ENCODE data around the gene MFSD8.

- TF ChIP-seq, protein P1, sequence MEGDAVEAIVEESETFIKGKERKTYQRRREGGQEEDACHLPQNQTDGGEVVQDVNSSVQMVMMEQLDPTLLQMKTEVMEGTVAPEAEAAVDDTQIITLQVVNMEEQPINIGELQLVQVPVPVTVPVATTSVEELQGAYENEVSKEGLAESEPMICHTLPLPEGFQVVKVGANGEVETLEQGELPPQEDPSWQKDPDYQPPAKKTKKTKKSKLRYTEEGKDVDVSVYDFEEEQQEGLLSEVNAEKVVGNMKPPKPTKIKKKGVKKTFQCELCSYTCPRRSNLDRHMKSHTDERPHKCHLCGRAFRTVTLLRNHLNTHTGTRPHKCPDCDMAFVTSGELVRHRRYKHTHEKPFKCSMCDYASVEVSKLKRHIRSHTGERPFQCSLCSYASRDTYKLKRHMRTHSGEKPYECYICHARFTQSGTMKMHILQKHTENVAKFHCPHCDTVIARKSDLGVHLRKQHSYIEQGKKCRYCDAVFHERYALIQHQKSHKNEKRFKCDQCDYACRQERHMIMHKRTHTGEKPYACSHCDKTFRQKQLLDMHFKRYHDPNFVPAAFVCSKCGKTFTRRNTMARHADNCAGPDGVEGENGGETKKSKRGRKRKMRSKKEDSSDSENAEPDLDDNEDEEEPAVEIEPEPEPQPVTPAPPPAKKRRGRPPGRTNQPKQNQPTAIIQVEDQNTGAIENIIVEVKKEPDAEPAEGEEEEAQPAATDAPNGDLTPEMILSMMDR (IDR thresholded peaks at IDR 0.05), result no peak
- no peak for TF ChIP-seq EP300 (IDR thresholded peaks at IDR 0.05)
- TF ChIP-seq POLR2AphosphoS5 (IDR thresholded peaks at IDR 0.05), result no peak
Measured at GRCh38 chr4:127875791-127876190, 89.2 kb downstream of the MFSD8 start.

All from sigmoid colon (tissue), 4 donors.